Measurements from ENCODE around the gene SIK2. TPM values are rescaled to one million over a fixed set of nuclear protein-coding genes. Genes with fewer than 3 reads are reported as not detected.

The SIK2 gene
- total RNA-seq, 2 donors from 2014 or later, result 16.2 to 21.3 TPM

DNA sequence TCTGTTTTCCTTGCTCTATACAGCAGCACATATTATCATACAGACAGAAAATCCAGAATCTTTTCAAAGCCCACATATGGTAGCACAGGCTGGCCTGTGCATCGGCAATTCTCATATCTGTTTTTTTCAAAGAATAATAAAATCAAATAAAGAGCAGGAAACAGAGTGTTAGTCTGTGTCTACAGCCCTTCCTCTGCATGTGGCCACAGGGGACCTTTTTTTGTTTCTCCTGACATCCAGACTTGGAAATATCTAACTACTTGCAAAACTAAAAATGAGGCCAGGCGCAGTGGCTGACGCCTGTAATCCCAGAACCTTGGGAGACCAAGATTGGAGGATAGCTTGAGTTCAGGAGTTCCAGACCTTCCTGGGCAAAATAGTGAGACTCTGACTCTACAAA is 41.4 kb upstream of the SIK2 start:
- no peak for TF ChIP-seq CTCF (IDR thresholded peaks at IDR 0.05)
- Histone ChIP-seq H3K4me1 (no peaks in the 10 kb centered on the region), H3K36me3 (no peaks in the 10 kb centered on the region), H3K9ac (ENCODE audit: low read depth in 2 of 2, low read length in 2 of 2) (no peak overlapping the region), H3K27ac (no peak overlapping the region), H3K4me3 (no peak overlapping the region), H3K9me3 (no peaks in the 10 kb centered on the region), H3K27me3 (no peaks in the 10 kb centered on the region)
- intact Hi-C loops (cut with DNase I), result no loop called here
- no peak for DNase-seq

DNA sequence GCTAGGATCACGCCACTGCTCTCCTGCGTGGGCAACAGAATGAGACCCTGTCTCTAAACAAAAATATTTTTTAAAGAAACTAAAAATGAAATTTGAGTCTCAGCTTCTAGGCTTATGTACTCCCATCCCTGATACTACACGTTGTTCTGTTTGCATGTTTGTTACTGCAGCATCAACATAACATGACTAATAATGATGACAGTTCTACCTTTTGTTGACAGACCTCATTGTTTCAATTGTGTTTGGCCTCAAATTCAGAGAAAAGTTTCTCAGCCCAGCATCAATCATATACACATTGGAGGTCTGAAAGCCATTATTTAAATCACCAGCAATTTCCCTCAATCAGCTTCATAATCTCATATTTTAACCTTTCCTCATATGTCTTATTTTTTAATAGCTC is 40.9 kb upstream of the SIK2 start:
- no peak overlapping the region for H3K27ac ChIP-seq
- no peaks in the 10 kb centered on the region for H3K4me1 ChIP-seq
- no peaks in the 10 kb centered on the region for H3K36me3 ChIP-seq
- intact Hi-C loops (cut with DNase I), result no loop called here
- no peak overlapping the region for H3K4me3 ChIP-seq
- TF ChIP-seq CTCF (IDR thresholded peaks at IDR 0.05), result no peak
- H3K9ac ChIP-seq (ENCODE audit: low read depth in 2 of 2, low read length in 2 of 2), result no peak overlapping the region
- no peaks in the 10 kb centered on the region for H3K27me3 ChIP-seq
- DNase-seq, result no peak
- no peaks in the 10 kb centered on the region for H3K9me3 ChIP-seq

DNA sequence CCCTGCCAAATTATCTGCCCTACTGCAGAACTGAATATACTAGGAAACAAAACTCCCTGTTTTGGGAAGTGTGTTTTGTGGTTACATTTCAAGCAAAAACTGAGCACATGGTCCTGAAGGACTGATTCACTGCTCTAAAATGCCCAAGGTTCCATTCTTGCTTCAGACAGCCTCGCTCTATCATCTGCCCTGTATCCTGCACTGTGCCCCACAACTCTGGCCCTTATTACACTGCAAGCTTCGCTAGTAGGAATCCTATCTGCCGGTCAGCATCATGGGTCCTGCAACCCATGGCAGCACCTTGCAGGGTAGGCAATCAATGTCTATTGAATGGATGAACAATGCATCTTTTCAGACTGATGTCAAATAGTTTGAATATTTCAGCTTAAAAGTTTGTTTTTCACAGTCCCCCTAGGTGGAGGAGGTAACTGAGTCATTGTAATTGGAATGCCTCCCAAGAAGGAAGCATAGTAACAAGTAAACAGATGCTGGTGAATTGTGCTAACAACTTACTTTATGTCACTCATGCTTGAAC is 40.4 kb upstream of the SIK2 start:
- no peaks in the 10 kb centered on the region for H3K9me3 ChIP-seq
- no peak for DNase-seq
- no peak overlapping the region for H3K27ac ChIP-seq
- no peaks in the 10 kb centered on the region for H3K27me3 ChIP-seq
- intact Hi-C loops (cut with DNase I), result no loop called here
- no peak overlapping the region for H3K4me3 ChIP-seq
- TF ChIP-seq CTCF (IDR thresholded peaks at IDR 0.05), result no peak
- H3K4me1 ChIP-seq, result no peaks in the 10 kb centered on the region
- H3K9ac ChIP-seq (ENCODE audit: low read depth in 2 of 2, low read length in 2 of 2), result no peak overlapping the region
- no peaks in the 10 kb centered on the region for H3K36me3 ChIP-seq

- H3K4me3 ChIP-seq, result no peak overlapping the region
- H3K4me1 ChIP-seq, result no peaks in the 10 kb centered on the region
- H3K27ac ChIP-seq, result no peak overlapping the region
- H3K9ac ChIP-seq (ENCODE audit: low read depth in 2 of 2, low read length in 2 of 2), result no peak overlapping the region
- DNase-seq, result no peak
- H3K9me3 ChIP-seq, result no peaks in the 10 kb centered on the region
- intact Hi-C loops (cut with DNase I), result no loop called here
- H3K27me3 ChIP-seq, result no peaks in the 10 kb centered on the region
- no peaks in the 10 kb centered on the region for H3K36me3 ChIP-seq
- no peak for TF ChIP-seq CTCF (IDR thresholded peaks at IDR 0.05)
Measured at GRCh38 chr11:111562692-111563389, 39.4 kb upstream of the SIK2 start.

DNA sequence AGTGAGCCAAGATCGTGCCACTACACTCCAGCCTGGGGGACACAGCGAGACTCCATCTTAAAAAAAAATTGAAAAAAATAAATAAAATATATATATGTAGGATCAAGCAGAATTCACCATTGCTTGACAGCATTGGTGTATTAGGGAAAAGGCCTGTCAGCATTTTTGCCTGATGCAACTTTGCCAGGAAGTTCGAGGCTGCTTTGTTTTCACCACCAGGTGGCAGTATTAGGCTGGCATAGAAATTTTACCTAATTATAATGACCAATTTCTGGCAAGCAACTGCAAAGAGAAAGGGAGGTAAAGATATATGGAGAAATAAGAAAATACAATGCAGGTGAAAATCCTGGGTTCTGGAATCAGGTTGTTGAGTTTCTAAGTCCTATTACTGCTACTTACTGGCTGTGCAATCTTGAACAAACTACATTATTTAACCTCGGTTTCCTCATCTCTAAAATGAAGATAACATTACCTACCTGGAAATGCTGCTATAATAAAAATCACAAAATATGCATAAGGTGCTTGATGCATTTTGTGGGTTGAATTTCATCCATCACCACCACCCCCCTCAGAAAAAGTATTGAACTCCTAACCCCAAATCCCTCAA is 37.0 kb upstream of the SIK2 start:
- intact Hi-C loops (cut with DNase I), result loop anchor here (5.0 kb wide), 1 partner anchor 277 kb away; no protein-coding TSS in a partner anchor
- H3K27ac ChIP-seq, result no peak overlapping the region
- no peaks in the 10 kb centered on the region for H3K36me3 ChIP-seq
- no peak overlapping the region for H3K9ac ChIP-seq (ENCODE audit: low read depth in 2 of 2, low read length in 2 of 2)
- no peaks in the 10 kb centered on the region for H3K4me1 ChIP-seq
- DNase-seq, result peak; percentile 73
- H3K27me3 ChIP-seq, result no peaks in the 10 kb centered on the region
- no peaks in the 10 kb centered on the region for H3K9me3 ChIP-seq
- TF ChIP-seq CTCF (IDR thresholded peaks at IDR 0.05), result peak; percentile 96
- H3K4me3 ChIP-seq, result no peak overlapping the region

Measured in colonic mucosa (tissue), 4 donors.